GM15510 (cell line): ENCODE measurements around the gene SNPH.

Experiments used
- POLR2A ChIP-seq: IDR thresholded peaks from 3 replicates; pipeline ENCODE4 v1.6.1; 2011; ENCODE audit warnings: borderline replicate concordance; ENCODE audit not compliant: insufficient read length; ENCODE audit errors: extremely low read depth

SNPH gene, protein sequence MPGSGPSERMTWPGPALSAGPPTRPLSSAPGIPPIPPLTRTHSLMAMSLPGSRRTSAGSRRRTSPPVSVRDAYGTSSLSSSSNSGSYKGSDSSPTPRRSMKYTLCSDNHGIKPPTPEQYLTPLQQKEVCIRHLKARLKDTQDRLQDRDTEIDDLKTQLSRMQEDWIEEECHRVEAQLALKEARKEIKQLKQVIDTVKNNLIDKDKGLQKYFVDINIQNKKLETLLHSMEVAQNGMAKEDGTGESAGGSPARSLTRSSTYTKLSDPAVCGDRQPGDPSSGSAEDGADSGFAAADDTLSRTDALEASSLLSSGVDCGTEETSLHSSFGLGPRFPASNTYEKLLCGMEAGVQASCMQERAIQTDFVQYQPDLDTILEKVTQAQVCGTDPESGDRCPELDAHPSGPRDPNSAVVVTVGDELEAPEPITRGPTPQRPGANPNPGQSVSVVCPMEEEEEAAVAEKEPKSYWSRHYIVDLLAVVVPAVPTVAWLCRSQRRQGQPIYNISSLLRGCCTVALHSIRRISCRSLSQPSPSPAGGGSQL

DNA sequence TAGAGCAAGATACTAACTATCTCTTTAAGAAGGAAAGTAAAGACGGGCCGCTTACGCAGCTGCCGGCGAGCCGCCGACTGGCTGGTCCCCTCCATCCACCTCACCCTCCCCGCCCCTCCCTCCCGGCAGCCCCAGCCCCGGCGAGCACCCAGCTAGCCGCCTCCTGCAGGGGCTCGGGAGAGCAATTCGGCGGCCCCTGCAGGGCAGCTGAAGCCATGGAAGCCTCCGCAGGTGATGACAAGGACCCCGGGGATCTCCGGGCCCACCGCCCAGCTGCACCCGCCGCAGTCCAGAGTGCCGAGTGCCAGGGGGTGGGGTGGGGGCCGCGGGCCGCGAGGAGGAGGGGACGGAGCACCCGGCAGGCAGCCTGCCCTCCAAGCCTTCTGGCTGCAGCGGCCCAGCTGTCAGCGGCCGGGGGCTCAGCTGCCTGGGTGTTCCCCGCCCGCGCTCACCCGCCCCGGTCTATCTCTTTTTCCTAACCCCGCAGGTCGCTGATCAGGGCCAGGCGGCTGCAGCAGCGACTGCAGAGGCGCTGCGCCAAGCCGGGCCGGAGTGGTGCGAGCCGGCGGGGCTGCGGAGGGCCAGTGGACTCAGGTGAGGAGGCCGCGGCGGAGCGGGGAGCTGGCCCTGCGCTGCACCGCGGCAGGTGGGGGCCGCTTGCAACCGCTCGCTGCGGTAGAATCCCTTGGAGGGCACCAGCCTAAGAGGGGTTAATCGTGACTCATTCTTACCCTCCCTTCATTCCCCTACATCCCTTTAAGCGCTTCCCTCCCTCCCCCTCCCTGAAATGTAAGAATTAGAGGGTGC lies at the start of gene SNPH:
TSS of gene SNPH (plus strand) at position 128 of the 807 bp plus-strand sequence. CDS start 29,946 bp downstream, outside the sequence.
- no peak for TF ChIP-seq POLR2A

- no peak for TF ChIP-seq POLR2A
These were observed 41.7 kb upstream of the SNPH start for GRCh38 chr20:1224205-1224890.

DNA sequence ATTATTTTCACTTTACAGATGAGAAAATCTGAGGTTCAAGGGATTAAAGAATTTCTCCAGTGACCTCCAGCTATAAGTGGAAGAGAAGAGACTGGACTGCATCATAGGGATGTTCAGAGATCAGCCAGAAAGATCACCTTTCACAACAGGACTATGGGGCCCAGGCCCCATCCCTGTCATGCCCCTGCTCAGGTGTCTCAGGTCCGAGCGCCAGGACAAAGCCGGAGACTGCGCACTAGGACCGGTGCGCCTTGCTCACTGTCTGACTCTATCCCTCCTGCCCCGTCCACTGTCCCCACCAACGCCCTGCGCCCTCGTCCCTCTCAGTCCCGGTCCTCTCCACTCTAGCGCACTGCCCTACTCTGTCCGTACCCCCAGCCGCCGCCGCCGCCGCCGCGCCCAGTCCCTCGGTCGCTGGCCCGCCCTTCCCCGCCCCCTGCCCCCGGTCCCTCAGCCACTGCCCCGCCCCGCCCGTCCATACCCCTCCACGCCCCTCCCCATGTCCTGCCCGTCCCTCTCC lies 40.8 kb upstream of the SNPH start:
- TF ChIP-seq POLR2A, result no peak

- TF ChIP-seq POLR2A, result peak; percentile 18
These were observed 40.1 kb upstream of the SNPH start, which contains the start of gene RAD21L1 for GRCh38 chr20:1225783-1226654. TSS of gene RAD21L1 (plus strand) at chr20:1226044. CDS start at chr20:1228454, 2,410 bp downstream.

- TF ChIP-seq POLR2A, result no peak
These were observed 36.6 kb upstream of the SNPH start for GRCh38 chr20:1229541-1229940.

DNA sequence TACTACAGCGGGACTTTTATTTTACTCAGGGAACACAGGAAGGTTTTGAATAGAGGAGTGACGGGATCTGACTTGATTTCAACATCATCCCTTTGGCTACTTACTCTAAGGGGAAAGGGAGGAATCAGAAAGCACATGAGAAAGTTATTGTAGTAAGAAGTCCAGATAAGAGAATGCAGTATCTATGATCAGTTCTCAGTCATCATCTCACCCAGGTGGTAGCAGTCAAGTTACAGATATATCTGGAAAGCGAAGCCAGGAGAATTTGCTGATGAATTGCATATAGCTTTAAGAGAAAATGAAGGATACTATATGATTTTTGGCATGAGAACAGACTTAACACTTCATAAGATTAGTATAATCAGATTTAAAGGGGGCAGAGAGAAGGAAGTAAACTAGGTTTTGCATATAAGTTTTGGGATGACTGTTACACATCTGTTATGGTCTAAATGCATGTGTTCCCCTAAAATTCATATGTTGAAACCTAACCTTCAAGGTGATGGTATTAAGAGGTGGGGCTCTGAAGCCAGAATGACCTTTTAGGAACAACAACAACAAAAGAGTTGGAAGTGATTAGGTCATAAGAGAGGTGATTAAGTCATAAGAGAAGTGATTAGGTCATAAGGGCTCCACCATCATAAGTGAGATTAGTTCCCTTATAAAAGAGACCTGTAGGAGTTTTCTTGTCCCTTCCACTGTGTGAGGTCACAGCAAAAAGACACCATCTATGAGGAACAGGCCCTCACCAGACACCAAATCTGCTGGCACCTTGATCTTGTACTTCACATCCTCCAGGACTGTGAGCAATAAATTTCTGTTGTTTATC lies 33.6 kb upstream of the SNPH start:
- TF ChIP-seq POLR2A, result no peak

- TF ChIP-seq POLR2A, result no peak
These were observed 25.5 kb upstream of the SNPH start for GRCh38 chr20:1240549-1240948.

GRCh38 chr20:1241456-1241855 lies 24.6 kb upstream of the SNPH start:
- no peak for TF ChIP-seq POLR2A

DNA sequence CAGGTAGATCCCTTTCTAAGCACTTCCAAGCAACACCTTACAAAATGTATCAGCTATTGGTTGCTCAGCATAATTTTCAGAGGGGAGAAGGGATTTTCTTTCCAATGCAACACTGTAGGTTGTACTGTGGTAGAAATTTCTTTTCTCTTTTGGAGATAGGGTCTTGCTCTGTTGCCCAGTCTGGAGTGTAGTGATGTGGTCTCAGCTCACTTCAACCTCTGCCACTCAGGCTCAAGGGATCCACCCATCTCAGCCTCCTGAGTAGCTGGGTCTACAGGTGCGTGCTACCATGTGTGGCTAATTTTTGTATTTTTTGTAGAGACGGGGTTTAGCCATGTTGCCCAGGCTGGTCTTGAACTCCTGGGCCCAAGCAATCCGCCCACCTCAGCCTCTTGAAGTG lies 24.0 kb upstream of the SNPH start:
- no peak for TF ChIP-seq POLR2A

- TF ChIP-seq POLR2A, result no peak
These were observed 23.6 kb upstream of the SNPH start for GRCh38 chr20:1242530-1242929.

DNA sequence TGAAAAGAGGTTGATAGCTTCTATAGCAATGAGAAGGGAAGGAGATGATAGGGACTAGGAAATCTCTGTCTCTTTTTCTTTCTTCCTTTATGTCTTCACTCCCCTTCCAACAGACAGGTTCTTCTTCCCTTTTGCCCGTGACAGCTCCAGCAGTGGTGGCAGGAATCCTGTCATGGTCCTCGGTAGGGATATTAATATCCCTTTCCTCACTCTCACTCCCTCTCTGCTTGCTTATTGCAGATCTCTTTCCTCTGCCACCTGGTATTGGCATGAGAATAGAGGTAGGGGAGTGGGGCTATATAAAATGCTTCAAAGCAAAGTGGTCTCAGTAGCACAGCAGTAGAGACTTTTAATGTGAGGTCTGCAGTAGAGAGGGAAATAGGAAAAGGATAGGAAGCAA lies 20.5 kb upstream of the SNPH start:
- no peak for TF ChIP-seq POLR2A

- TF ChIP-seq POLR2A, result no peak
These were observed 18.4 kb upstream of the SNPH start for GRCh38 chr20:1247689-1248088.

GRCh38 chr20:1252416-1252815 lies 13.7 kb upstream of the SNPH start:
- no peak for TF ChIP-seq POLR2A
